ENCODE measurements around the gene TFCP2L1. TPM values are rescaled to one million over a fixed set of nuclear protein-coding genes. Genes with fewer than 3 reads are reported as not detected.

The TFCP2L1 gene
- total RNA-seq, 4 donors from 2014 or later: 0.31 to 5.7 (median 0.41) TPM

DNA sequence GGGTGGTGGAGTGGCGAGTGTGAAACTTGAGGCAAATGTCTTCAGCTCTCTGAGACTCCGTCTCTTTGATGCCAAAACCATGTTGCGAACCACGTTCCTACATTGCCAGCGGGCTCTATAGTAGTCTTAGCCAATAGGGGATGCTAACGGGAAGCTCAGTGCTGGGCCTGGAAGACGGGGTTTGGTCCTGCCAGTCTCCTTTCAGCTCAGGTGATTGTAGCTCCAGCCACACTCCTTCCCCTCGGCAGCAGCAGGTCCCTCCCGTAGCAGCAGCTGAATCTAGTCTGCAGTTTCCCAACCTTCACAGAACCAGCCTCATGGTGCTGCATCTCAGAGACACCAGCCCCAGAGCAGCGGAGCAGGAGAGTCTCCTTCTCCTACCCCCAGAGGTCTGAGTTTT is 109.7 kb downstream of the TFCP2L1 start:
- WGBS, 2 donors (ENCODE audit: low coverage in 1 of 2): 82% methylated on average over 10 of the region's 10 CpGs; no CpG with 5 or more reads in 1 of the 2 donors
- no peak overlapping the region for H3K4me3 ChIP-seq
- TF ChIP-seq, protein P1, sequence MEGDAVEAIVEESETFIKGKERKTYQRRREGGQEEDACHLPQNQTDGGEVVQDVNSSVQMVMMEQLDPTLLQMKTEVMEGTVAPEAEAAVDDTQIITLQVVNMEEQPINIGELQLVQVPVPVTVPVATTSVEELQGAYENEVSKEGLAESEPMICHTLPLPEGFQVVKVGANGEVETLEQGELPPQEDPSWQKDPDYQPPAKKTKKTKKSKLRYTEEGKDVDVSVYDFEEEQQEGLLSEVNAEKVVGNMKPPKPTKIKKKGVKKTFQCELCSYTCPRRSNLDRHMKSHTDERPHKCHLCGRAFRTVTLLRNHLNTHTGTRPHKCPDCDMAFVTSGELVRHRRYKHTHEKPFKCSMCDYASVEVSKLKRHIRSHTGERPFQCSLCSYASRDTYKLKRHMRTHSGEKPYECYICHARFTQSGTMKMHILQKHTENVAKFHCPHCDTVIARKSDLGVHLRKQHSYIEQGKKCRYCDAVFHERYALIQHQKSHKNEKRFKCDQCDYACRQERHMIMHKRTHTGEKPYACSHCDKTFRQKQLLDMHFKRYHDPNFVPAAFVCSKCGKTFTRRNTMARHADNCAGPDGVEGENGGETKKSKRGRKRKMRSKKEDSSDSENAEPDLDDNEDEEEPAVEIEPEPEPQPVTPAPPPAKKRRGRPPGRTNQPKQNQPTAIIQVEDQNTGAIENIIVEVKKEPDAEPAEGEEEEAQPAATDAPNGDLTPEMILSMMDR (IDR thresholded peaks at IDR 0.05): no peak
- TF ChIP-seq POLR2A (IDR thresholded peaks at IDR 0.05) (no peak), EP300 (IDR thresholded peaks at IDR 0.05) (no peak), POLR2AphosphoS5 (IDR thresholded peaks at IDR 0.05) (no peak)
- peaks cover 32% of the 10 kb centered on the region for H3K27me3 ChIP-seq
- no peak overlapping the region for H3K27ac ChIP-seq
- no peaks in the 10 kb centered on the region for H3K36me3 ChIP-seq
- no peaks in the 10 kb centered on the region for H3K4me1 ChIP-seq
- no peak for ATAC-seq
- peaks cover 0 to 18% (median 0%) of the 10 kb centered on the region in 3 donors for H3K9me3 ChIP-seq

DNA sequence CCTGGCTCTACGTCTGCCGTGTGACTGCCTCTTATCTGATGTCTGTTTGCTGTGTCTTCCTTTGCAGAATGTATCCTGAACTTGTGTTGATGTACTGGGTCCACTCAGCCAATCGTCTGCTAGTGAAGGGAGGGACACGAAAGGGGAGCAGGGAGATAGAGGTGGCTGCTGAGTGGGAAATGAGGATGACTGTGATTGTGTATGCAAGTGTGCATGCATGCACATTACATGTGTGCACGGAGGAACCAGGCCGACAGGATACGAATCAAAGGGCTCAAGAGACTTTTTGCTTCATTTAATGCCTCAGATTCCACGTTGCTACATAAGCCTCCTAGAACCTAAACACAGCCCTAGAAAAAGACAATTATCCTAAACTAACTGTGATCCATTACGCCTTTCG is 111.2 kb downstream of the TFCP2L1 start:
- H3K27ac ChIP-seq: no peak overlapping the region
- peaks cover 0 to 27% (median 0%) of the 10 kb centered on the region in 3 donors for H3K9me3 ChIP-seq
- H3K36me3 ChIP-seq: no peaks in the 10 kb centered on the region
- H3K4me1 ChIP-seq: no peaks in the 10 kb centered on the region
- no peak overlapping the region for H3K4me3 ChIP-seq
- H3K27me3 ChIP-seq: peaks cover 32% of the 10 kb centered on the region
- TF ChIP-seq POLR2A (IDR thresholded peaks at IDR 0.05): no peak
- TF ChIP-seq EP300 (IDR thresholded peaks at IDR 0.05): no peak
- no peak for TF ChIP-seq POLR2AphosphoS5 (IDR thresholded peaks at IDR 0.05)
- TF ChIP-seq, protein P1 (IDR thresholded peaks at IDR 0.05): no peak
- ATAC-seq: no peak
- WGBS, 2 donors (ENCODE audit: low coverage in 1 of 2): 74 to 83% methylated on average over 6 to 10 of the region's 10 CpGs

DNA sequence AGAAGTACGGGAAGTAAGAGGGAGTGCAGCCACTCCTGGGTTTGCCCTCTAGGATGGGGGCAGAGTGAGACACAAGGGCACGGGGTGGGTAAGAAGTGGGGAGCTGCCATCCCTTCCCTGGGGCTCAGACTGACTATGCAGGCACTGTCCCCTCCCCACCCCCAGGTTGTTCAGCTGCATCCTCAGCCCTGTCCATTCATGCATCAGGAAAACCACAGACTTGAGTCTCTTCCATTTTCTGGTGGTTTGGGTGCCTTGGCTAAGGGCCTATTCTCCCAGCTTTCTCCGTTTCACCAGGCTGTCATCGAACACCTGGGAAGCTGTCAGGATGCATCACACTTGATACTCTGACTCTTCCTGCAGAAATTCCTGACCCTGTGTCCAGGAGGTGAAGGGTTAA is 111.9 kb downstream of the TFCP2L1 start:
- ATAC-seq: no peak
- no peaks in the 10 kb centered on the region for H3K4me1 ChIP-seq
- H3K27me3 ChIP-seq: peaks cover 32% of the 10 kb centered on the region
- no peaks in the 10 kb centered on the region for H3K36me3 ChIP-seq
- H3K9me3 ChIP-seq: peaks cover 0 to 27% (median 0%) of the 10 kb centered on the region in 3 donors
- TF ChIP-seq EP300 (IDR thresholded peaks at IDR 0.05) (no peak), POLR2AphosphoS5 (IDR thresholded peaks at IDR 0.05) (no peak), POLR2A (IDR thresholded peaks at IDR 0.05) (no peak)
- TF ChIP-seq, protein P1 (IDR thresholded peaks at IDR 0.05): no peak
- no peak overlapping the region for H3K4me3 ChIP-seq
- 81% methylated on average over 4 of the region's 4 CpGs; no CpG with 5 or more reads in 1 of the 2 donors for WGBS, 2 donors (ENCODE audit: low coverage in 1 of 2)
- H3K27ac ChIP-seq: no peak overlapping the region

DNA sequence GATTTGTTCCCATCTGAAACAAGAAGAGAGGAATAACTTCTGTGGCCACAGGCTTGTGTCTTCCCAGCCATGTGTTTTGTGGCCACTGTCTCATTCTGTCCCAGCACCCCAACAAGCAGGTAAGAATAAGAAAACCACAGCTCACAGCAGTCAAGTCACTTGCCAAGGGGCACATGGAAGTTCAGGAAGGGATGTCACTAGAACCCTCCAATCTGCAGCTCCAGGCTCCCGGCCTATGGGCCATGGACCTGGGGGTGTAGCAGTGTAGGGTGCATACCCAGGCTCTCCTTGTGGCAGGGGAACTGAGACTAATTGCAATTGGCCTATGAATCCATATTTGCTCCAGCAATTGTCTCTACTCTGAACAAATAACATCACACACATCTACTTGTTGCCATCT is 112.5 kb downstream of the TFCP2L1 start:
- WGBS, 2 donors (ENCODE audit: low coverage in 1 of 2): no CpG with 5 or more reads among the region's 1 CpG
- Histone ChIP-seq H3K36me3 (no peaks in the 10 kb centered on the region), H3K27ac (no peak overlapping the region), H3K4me3 (no peak overlapping the region), H3K4me1 (no peaks in the 10 kb centered on the region), H3K9me3 (peaks cover 0 to 27% (median 0%) of the 10 kb centered on the region in 3 donors), H3K27me3 (peaks cover 32% of the 10 kb centered on the region)
- TF ChIP-seq EP300 (IDR thresholded peaks at IDR 0.05): no peak
- no peak for TF ChIP-seq POLR2AphosphoS5 (IDR thresholded peaks at IDR 0.05)
- TF ChIP-seq, protein P1 (IDR thresholded peaks at IDR 0.05): no peak
- no peak for TF ChIP-seq POLR2A (IDR thresholded peaks at IDR 0.05)
- ATAC-seq: no peak

DNA sequence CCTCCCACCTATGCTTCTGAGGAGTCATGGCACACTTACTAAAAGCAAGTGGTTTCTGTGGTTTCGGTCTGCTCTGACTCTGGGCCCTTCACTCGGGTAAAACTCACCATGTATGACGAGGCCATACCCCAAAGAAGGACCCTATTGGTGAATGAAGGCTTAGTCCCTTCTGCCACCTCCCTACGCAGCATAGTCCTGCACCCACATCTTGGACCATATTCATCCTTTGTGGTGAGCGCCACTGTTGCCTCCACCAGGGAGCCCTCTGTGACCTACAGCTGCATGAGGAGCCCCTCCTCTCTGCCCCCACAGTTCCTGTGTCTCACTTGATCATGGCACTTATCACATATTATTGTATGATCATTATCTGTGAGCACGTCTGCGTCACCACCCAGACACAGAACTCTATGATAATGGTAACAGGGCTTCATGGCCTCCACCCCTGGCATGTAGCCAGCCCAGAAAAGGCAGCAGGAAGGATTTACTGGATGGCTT is 113.3 kb downstream of the TFCP2L1 start:
- Histone ChIP-seq H3K4me3 (no peak overlapping the region), H3K36me3 (no peaks in the 10 kb centered on the region), H3K27me3 (peaks cover 32% of the 10 kb centered on the region), H3K27ac (no peak overlapping the region), H3K4me1 (no peaks in the 10 kb centered on the region), H3K9me3 (peaks cover 0 to 27% (median 0%) of the 10 kb centered on the region in 3 donors)
- 86% methylated on average over 5 of the region's 7 CpGs; no CpG with 5 or more reads in 1 of the 2 donors for WGBS, 2 donors (ENCODE audit: low coverage in 1 of 2)
- TF ChIP-seq, protein P1 (IDR thresholded peaks at IDR 0.05): no peak
- TF ChIP-seq POLR2AphosphoS5 (IDR thresholded peaks at IDR 0.05): no peak
- no peak for TF ChIP-seq EP300 (IDR thresholded peaks at IDR 0.05)
- TF ChIP-seq POLR2A (IDR thresholded peaks at IDR 0.05): no peak
- no peak for ATAC-seq
